Suppressor macrophage (primary cell): ENCODE measurements around the gene TSPO2.

ENCODE experiments used
- DNase-seq, 4 experiments: peaks; one replicate each; pipeline ENCODE4 v3.0.0-alpha.2; 2020 to 2022

TSPO2 gene

DNA sequence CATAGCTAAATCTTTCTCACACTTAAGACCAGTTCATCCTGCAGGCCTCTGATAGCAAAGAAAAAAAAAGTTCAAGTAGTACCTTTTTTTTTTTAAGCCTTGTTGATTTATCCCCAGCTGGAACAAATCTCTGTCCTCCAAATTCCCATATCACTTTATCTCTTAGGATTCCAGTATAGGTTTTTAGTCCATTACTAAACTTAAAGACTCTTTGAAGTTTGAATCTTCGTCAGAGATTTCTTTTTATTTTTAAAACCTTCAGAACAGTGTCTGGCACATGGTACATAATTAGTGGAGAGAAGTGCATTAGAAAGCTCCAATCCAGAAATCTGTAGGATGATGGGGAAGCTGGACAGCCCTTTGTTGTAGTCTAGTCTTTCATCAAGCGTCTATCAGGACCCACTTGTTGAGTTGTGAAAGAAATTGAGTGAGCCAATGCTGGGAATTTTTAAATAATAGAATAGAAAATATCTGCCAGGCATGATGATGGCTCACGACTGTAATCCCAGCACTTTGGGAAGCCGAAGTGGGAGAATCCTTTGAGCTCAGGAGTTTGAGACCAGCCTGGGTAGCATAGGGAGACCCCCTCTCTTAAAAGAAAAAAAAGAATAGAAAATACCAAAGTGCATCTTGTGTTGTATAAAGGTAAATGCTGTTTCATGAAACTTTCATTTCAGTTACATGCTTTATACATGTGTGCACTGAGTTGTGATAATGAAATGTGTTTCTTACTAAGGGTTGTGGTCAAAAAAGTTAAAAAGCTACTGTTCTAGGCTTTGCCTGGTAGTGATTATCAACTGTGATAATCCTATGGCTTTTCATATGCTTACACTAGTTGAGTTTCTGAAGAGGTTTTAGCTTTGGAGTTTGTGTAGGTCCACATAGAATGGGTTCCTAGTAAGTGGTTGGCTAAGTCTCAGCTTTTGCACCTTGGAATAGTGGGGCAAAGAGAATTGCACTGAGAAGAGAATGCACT, 33.7 kb downstream of the TSPO2 start:
- no peak for DNase-seq

DNA sequence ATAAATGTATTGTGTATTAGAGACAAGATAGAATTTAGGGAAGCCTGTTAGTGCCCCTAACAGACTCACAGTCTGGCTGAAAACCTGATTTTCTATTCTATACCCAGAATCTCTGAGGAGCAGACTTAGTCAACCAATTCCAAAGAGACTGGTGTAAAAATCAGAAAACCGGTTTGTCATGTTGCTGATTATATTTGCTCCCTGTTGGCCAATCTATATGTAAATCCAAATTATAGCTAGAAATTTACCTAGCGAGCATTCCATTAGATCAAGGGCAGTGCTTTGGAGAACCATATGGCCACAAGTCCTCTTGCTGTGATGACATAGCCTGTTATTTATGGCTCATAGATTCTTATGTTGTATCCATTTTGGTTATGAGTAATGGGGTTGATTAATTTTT, 35.3 kb downstream of the TSPO2 start:
- DNase-seq, result no peak

DNA sequence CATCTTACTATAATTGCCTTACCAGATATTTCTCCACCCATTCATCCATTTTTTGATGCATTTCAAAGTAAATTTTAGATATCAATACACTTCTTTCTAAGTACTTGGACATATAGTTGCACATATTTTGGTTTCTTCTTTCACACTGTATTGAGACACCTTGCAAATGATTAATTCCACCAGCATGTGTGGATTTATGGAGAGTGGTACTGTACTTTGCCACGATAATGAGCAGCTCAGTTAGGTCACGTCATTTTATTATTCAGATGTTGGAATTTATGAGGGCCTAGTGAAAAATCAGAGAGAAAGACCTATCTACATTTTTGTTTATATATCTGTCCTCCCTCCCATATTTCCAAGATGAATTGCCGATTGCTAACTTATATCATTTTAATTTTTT, 35.8 kb downstream of the TSPO2 start:
- no peak for DNase-seq

DNA sequence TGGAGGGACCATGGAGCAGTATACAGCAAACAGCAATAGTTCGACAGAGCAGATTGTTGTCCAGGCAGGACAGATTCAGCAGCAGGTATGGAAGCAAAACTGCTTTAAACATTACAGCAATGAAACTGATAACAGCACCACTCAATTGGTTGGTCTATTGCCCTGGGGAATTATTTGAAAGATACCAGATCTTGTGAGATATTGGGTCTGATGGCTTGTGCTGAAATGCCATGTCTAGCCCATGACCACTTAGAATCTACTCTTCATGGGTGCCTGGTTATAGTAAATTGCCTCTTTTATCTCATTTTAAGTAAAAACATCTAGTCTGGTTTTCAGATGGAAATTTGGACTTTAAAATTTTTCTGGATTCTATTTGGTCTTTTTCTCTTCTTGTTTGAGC, 36.8 kb downstream of the TSPO2 start:
- no peak for DNase-seq

DNA sequence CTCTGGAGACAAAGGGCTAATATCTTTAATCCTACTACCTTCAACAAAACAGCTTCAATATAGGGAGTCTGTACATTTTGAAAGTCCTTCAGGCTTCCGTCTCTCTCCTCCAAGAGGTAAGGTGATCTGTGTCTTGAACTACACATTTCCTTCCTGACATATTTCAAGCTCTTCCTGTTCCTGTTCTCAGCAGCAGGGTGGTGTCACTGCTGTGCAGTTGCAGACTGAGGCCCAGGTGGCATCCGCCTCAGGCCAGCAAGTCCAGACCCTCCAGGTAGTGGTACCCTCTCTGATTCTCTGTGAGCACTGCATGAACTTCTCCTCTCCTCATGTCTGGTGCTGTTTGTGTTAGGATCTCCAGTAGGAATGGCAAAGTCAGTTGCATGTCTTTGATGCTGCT, 38.4 kb downstream of the TSPO2 start:
- DNase-seq, result no peak

DNA sequence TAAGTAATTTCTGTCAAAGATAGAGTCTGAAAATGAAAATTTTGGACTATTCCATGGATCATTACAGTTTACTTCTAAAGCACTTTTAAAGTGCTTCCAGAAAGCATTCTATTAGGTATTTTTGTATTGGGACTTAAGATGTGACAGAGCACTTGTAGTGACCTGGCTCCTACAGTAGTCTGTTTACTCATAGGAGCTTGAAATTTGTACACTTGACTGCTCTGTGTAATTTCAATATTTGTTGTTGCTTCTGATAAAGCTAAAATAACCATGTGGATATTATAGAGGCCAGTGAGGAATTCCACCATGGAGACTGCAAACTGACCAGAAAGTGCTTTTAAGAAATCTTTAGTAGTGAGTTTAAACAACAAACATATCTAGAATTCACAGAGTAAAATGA, 40.8 kb downstream of the TSPO2 start:
- DNase-seq, result no peak

DNA sequence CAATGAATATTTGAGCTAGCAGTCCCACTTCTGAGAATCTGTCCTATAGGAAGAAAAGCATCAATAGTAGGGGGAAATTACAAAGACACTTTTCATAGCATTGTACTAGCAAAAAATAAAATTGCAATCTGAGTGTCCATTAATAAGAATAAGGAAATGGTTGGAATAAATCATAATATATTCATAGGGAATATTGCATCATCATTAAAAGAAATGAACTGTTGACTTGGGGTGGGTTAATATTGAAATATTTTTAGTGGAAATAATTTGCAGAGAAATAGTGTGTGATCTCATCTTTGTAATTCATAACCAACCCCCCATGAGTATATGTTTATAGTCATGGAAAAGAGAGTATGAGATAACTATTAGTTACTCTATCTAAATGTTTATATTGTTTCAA, 42.9 kb downstream of the TSPO2 start:
- DNase-seq, result no peak

- no peak for DNase-seq
These were observed 46.2 kb downstream of the TSPO2 start for GRCh38 chr6:41088451-41088850.

GRCh38 chr6:41090841-41091761, 48.8 kb downstream of the TSPO2 start:
- DNase-seq, result no peak

- peak; percentile 10 to 65 (median 34) for DNase-seq
These were observed 50.3 kb downstream of the TSPO2 start for GRCh38 chr6:41092421-41093140.

DNA sequence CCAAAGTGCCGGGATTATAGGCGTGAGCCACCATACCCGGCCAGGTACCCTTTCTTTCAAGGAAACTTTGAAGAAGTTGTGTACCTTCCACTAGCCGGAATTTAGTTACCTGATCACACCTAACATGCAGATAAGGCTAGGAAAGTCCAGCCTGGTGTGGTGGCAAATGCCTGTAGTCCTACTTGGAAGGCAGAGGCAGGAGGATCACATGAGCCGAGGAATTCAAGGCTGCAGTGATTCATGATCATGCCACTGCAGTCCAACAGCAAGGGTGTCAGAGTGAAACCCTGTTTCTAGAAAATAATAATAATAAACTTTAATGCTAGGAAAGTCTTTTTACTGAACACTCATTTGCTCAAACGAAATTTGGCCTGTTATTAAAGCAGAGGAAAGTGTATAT, 51.5 kb downstream of the TSPO2 start:
- no peak for DNase-seq
